GF-D8 (cell line): Measurements from ENCODE around the gene ATG5.
"Not testable (repeated sequence)": the region's sequence is repeated elsewhere in the genome, so short reads cannot be mapped to it uniquely, and the experiment has no call there.

Source experiments
- DNase-seq: peaks from one replicate; lab custom pipeline; 2025; lab: John Stamatoyannopoulos, UW

The ATG5 gene

GRCh38 chr6:106257195-106257594 is 68.4 kb downstream of the ATG5 start:
- DNase-seq, result no peak

GRCh38 chr6:106256201-106256968 is 69.2 kb downstream of the ATG5 start:
- DNase-seq, result no peak

- DNase-seq, result no peak
These were observed 70.3 kb downstream of the ATG5 start for GRCh38 chr6:106255306-106255705.

- DNase-seq, result no peak
These were observed 70.9 kb downstream of the ATG5 start for GRCh38 chr6:106254636-106255035.

GRCh38 chr6:106253731-106254130 is 71.8 kb downstream of the ATG5 start:
- DNase-seq, result no peak

- DNase-seq, result no peak
These were observed 72.4 kb downstream of the ATG5 start for GRCh38 chr6:106253172-106253571.

GRCh38 chr6:106252687-106253086 is 72.9 kb downstream of the ATG5 start:
- DNase-seq, result no peak

GRCh38 chr6:106251531-106252255 is 73.9 kb downstream of the ATG5 start:
- DNase-seq, result not testable (repeated sequence)

GRCh38 chr6:106250953-106251352 is 74.6 kb downstream of the ATG5 start:
- DNase-seq, result no peak

- no peak for DNase-seq
These were observed 75.9 kb downstream of the ATG5 start for GRCh38 chr6:106249658-106250057.

- no peak for DNase-seq
These were observed 77.8 kb downstream of the ATG5 start for GRCh38 chr6:106247733-106248132.

GRCh38 chr6:106247293-106247692 is 78.3 kb downstream of the ATG5 start:
- no peak for DNase-seq

- DNase-seq, result no peak
These were observed 80.6 kb downstream of the ATG5 start for GRCh38 chr6:106244931-106245330.

- no peak for DNase-seq
These were observed 81.0 kb downstream of the ATG5 start for GRCh38 chr6:106244521-106244920.

GRCh38 chr6:106243261-106243660 is 82.3 kb downstream of the ATG5 start:
- no peak for DNase-seq

GRCh38 chr6:106241498-106241897 is 84.1 kb downstream of the ATG5 start:
- DNase-seq, result no peak

- no peak for DNase-seq
These were observed 88.3 kb downstream of the ATG5 start for GRCh38 chr6:106237286-106237685.

- DNase-seq, result not testable (repeated sequence)
These were observed 95.6 kb downstream of the ATG5 start for GRCh38 chr6:106229876-106230445.

GRCh38 chr6:106227612-106228507 is 97.7 kb downstream of the ATG5 start:
- DNase-seq, result no peak

- DNase-seq, result no peak
These were observed 98.9 kb downstream of the ATG5 start for GRCh38 chr6:106226676-106227075.

- no peak for DNase-seq
These were observed 100.0 kb downstream of the ATG5 start for GRCh38 chr6:106225581-106225980.

- peak; percentile 23 for DNase-seq
These were observed 102.1 kb downstream of the ATG5 start for GRCh38 chr6:106223300-106223930.
